OCI-LY7 (cell line): Measurements from ENCODE around the gene HSD17B2. TPM values are rescaled to one million over a fixed set of nuclear protein-coding genes. Genes with fewer than 3 reads are reported as not detected.
"Not testable (repeated sequence)": the region's sequence is repeated elsewhere in the genome, so short reads cannot be mapped to it uniquely, and the experiment has no call there.

Source experiments
- BruUV-seq: library from RNA; stranded (reverse); fragments of 400-500 nt; replicated peaks from 2 replicates; lab custom pipeline; 2021; lab: Mats Ljungman, UMichigan
- CTCF ChIA-PET: fragments of 300-600 bp; sonication (Branson Sonifier 250); formaldehyde crosslinking; loops from one replicate; lab custom pipeline; 2022; ENCODE audit warnings: antibody characterized with exemption; ENCODE audit not compliant: unreplicated experiment; lab: Charles Lee
- POLR2A ChIA-PET: fragments of 300-600 bp; sonication (Branson Sonifier 250); formaldehyde crosslinking; loops from one replicate; lab custom pipeline; 2022; ENCODE audit warnings: antibody characterized with exemption; lab: Charles Lee
- DNase-seq: peaks from one replicate; pipeline ENCODE4 v3.0.0-alpha.2; 2015; ENCODE audit warnings: low spot score
- H2AFZ ChIP-seq: fragments of 200-600 bp; sonication (generic), shearing (Covaris generic); 2 replicates; pipeline ENCODE4 v1.6.1; 2014; ENCODE audit warnings: mild to moderate bottlenecking, antibody characterized with exemption, low read length, moderate library complexity
- H3K27ac ChIP-seq: fragments of 200-600 bp; sonication (generic); 2 replicates; pipeline ENCODE4 v1.5.1; 2014; ENCODE audit warnings: mixed run types, low read depth, mild to moderate bottlenecking, moderate library complexity, low read length, inconsistent platforms; ENCODE audit not compliant: poor library complexity, severe bottlenecking
- H3K36me3 ChIP-seq: fragments of 200-600 bp; sonication (generic); 2 replicates; pipeline ENCODE4 v1.6.1; 2014; ENCODE audit warnings: mild to moderate bottlenecking, antibody characterized with exemption, low read length, moderate library complexity, mixed read lengths; ENCODE audit not compliant: insufficient read depth
- H3K4me1 ChIP-seq: fragments of 200-600 bp; sonication (generic); 2 replicates; pipeline ENCODE4 v1.5.1; 2014; ENCODE audit warnings: mild to moderate bottlenecking, low read length; ENCODE audit not compliant: insufficient read depth, poor library complexity, severe bottlenecking
- H3K4me2 ChIP-seq: fragments of 200-600 bp; sonication (generic); 2 replicates; pipeline ENCODE4 v1.6.1; 2014; ENCODE audit warnings: mild to moderate bottlenecking, low read length
- H3K4me3 ChIP-seq: fragments of 200-600 bp; sonication (generic); 2 replicates; pipeline ENCODE4 v1.5.1; 2014; ENCODE audit warnings: mild to moderate bottlenecking, low read depth, low read length; ENCODE audit not compliant: poor library complexity, severe bottlenecking
- H3K79me2 ChIP-seq: fragments of 200-600 bp; sonication (generic); 2 replicates; pipeline ENCODE4 v1.6.1; 2016; ENCODE audit warnings: low read depth, mild to moderate bottlenecking, low read length, moderate library complexity, mixed read lengths; ENCODE audit not compliant: insufficient read depth
- H3K9me2 ChIP-seq: fragments of 200-600 bp; sonication (generic); 2 replicates; pipeline ENCODE4 v1.6.1; 2016; ENCODE audit warnings: mild to moderate bottlenecking, low read length, mixed read lengths; ENCODE audit not compliant: insufficient read depth
- H3K9me3 ChIP-seq: fragments of 200-600 bp; sonication (generic); 2 replicates; pipeline ENCODE4 v1.6.1; 2014; ENCODE audit warnings: mild to moderate bottlenecking, mixed run types, low read length, mixed read lengths
- H4K20me1 ChIP-seq: fragments of 200-600 bp; sonication (generic); 2 replicates; pipeline ENCODE4 v1.6.1; 2014; ENCODE audit warnings: mild to moderate bottlenecking, antibody characterized with exemption, low read length, moderate library complexity, mixed read lengths; ENCODE audit not compliant: insufficient read depth
- EZH2phosphoT487 ChIP-seq: fragments of 200-600 bp; sonication (generic); IDR thresholded peaks from 2 replicates; pipeline ENCODE4 v1.6.1; 2018; ENCODE audit warnings: low read depth, borderline replicate concordance, mild to moderate bottlenecking, mixed run types, antibody characterized with exemption, low read length, moderate library complexity, mixed read lengths
- intact Hi-C: fragments of 100-400 bp; cut with micrococcal nuclease; formaldehyde crosslinking; loops from one replicate; pipeline ENCODE4 v1.10.0; 2022; ENCODE audit not compliant: unreplicated experiment
- total RNA-seq, 2 experiments: library from RNA; depleted of rRNA in 1 of 2; stranded (reverse); fragments of >200 nt in 1 of 2; shearing (Covaris generic) in 1 of 2; gene quantifications; 2 replicates each; pipeline ENCODE4 v1.2.3, GENCODE V29; 2014 to 2022
- TF ChIP-seq, protein P1 (sequence below): fragments of 200-600 bp; sonication (generic); conservative IDR thresholded peaks from 2 replicates; pipeline ENCODE4 v1.5.1; 2014; ENCODE audit warnings: mild to moderate bottlenecking, antibody characterized with exemption, low read length, moderate library complexity, mixed read lengths

HSD17B2 gene
- total RNA-seq, 2 experiments from 2014 or later = not detected

GRCh38 chr16:82108774-82109173 lies 73.7 kb downstream of the HSD17B2 start:
- H4K20me1 ChIP-seq = no peaks in the 10 kb centered on the region
- no TSS peak for BruUV-seq
- CTCF ChIA-PET = no interaction called here
- no peak overlapping the region for H3K27ac ChIP-seq
- H3K79me2 ChIP-seq = no peaks in the 10 kb centered on the region
- H3K9me2 ChIP-seq = no peaks in the 10 kb centered on the region
- POLR2A ChIA-PET = no interaction called here
- no peak overlapping the region for H2AFZ ChIP-seq
- intact Hi-C loops = no loop called here
- no peak for DNase-seq
- H3K9me3 ChIP-seq = no peaks in the 10 kb centered on the region
- H3K4me2 ChIP-seq = no peak overlapping the region
- TF ChIP-seq, protein P1, sequence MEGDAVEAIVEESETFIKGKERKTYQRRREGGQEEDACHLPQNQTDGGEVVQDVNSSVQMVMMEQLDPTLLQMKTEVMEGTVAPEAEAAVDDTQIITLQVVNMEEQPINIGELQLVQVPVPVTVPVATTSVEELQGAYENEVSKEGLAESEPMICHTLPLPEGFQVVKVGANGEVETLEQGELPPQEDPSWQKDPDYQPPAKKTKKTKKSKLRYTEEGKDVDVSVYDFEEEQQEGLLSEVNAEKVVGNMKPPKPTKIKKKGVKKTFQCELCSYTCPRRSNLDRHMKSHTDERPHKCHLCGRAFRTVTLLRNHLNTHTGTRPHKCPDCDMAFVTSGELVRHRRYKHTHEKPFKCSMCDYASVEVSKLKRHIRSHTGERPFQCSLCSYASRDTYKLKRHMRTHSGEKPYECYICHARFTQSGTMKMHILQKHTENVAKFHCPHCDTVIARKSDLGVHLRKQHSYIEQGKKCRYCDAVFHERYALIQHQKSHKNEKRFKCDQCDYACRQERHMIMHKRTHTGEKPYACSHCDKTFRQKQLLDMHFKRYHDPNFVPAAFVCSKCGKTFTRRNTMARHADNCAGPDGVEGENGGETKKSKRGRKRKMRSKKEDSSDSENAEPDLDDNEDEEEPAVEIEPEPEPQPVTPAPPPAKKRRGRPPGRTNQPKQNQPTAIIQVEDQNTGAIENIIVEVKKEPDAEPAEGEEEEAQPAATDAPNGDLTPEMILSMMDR = no peak
- no peak for TF ChIP-seq EZH2phosphoT487
- no peak overlapping the region for H3K4me3 ChIP-seq
- no peaks in the 10 kb centered on the region for H3K36me3 ChIP-seq
- H3K4me1 ChIP-seq = no peaks in the 10 kb centered on the region

DNA sequence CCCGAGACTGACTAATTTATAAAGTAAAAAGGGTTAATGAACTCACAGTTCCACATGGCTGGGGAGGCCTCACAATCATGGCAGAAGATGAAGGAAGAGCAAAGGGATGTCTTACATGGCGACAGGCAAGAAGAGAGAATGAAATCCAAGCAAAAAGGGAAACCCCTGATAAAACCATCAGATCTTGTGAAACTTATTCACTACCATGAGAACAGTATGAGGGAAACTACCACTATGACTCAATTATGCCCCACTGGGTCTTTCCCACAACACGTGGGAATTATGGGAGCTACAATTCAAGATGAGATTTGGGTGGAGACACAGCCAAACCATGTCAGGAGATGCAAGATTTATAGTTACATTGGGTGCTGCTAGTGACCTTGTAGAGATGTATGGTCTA lies 74.2 kb downstream of the HSD17B2 start:
- POLR2A ChIA-PET, H3K4me2 ChIP-seq, H3K36me3 ChIP-seq, BruUV-seq, H2AFZ ChIP-seq, H3K9me3 ChIP-seq, H4K20me1 ChIP-seq, H3K79me2 ChIP-seq, H3K4me3 ChIP-seq, DNase-seq, H3K4me1 ChIP-seq, CTCF ChIA-PET, H3K27ac ChIP-seq, intact Hi-C loops, H3K9me2 ChIP-seq: not testable (repeated sequence)

- ChIA-PET CTCF (no interaction called here), POLR2A (no interaction called here)
- no peak for TF ChIP-seq EZH2phosphoT487
- H3K4me2 ChIP-seq = no peak overlapping the region
- no peaks in the 10 kb centered on the region for H3K9me2 ChIP-seq
- intact Hi-C loops = no loop called here
- no peaks in the 10 kb centered on the region for H3K79me2 ChIP-seq
- H4K20me1 ChIP-seq = no peaks in the 10 kb centered on the region
- H3K36me3 ChIP-seq = no peaks in the 10 kb centered on the region
- H3K4me3 ChIP-seq = no peak overlapping the region
- no peaks in the 10 kb centered on the region for H3K9me3 ChIP-seq
- BruUV-seq = no TSS peak
- H3K4me1 ChIP-seq = no peaks in the 10 kb centered on the region
- no peak for DNase-seq
- no peak overlapping the region for H3K27ac ChIP-seq
- H2AFZ ChIP-seq = no peak overlapping the region
Measured at GRCh38 chr16:82111944-82112343, 76.9 kb downstream of the HSD17B2 start.

DNA sequence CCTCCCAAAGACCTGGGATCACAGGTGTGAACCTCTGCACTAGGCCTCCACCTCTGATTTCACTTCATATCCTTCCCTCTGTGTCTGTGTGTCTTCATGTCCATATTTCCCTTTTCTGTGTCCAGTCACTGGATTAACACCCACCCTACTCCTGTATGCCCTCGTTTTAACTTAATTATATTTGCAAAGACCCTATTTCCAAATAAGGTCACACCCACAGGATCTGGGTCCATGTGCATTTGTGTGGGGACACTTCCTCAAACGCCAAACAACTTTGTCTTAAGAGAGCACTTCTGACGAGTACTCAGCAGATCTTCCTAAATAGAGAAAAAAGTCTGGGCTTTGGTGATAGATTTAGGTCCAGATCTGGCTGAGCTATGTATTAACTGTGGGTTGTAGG lies 78.7 kb downstream of the HSD17B2 start:
- BruUV-seq = no TSS peak
- H3K4me2 ChIP-seq = no peak overlapping the region
- no peaks in the 10 kb centered on the region for H4K20me1 ChIP-seq
- POLR2A ChIA-PET = no interaction called here
- H3K4me1 ChIP-seq = no peaks in the 10 kb centered on the region
- DNase-seq = no peak
- H3K27ac ChIP-seq = no peak overlapping the region
- no peaks in the 10 kb centered on the region for H3K9me3 ChIP-seq
- H2AFZ ChIP-seq = no peak overlapping the region
- CTCF ChIA-PET = no interaction called here
- H3K79me2 ChIP-seq = no peaks in the 10 kb centered on the region
- intact Hi-C loops = no loop called here
- H3K9me2 ChIP-seq = no peaks in the 10 kb centered on the region
- H3K36me3 ChIP-seq = no peaks in the 10 kb centered on the region
- H3K4me3 ChIP-seq = no peak overlapping the region
- TF ChIP-seq, protein P1 = no peak
- no peak for TF ChIP-seq EZH2phosphoT487
